ENCODE results near the gene CHKA. TPM values are rescaled to one million over a fixed set of nuclear protein-coding genes. Genes with fewer than 3 reads are reported as not detected.

CHKA gene
- total RNA-seq, 1 donor from 2014 or later, result 46.7 TPM

GRCh38 chr11:68012044-68012842 is 108.9 kb downstream of the CHKA start:
- H3K27me3 Mint-ChIP-seq, result no peaks in the 10 kb centered on the region
- H3K4me3 Mint-ChIP-seq, result no peak overlapping the region
- peaks cover 41% of the 10 kb centered on the region for H3K4me1 Mint-ChIP-seq (ENCODE audit: unreplicated experiment)
- peak overlapping the region; percentile 91 for H3K27ac Mint-ChIP-seq
- no peaks in the 10 kb centered on the region for H3K9me3 Mint-ChIP-seq
- H3K36me3 Mint-ChIP-seq, result no peaks in the 10 kb centered on the region
- DNase-seq (ENCODE audit: extremely low spot score, unreplicated experiment), result no peak
- TF ChIP-seq CTCF (conservative IDR thresholded peaks at IDR 0.05), result no peak

- no peak for TF ChIP-seq CTCF (conservative IDR thresholded peaks at IDR 0.05)
- Mint-ChIP-seq H3K9me3 (no peaks in the 10 kb centered on the region), H3K4me1 (ENCODE audit: unreplicated experiment) (peaks cover 35% of the 10 kb centered on the region), H3K27me3 (no peaks in the 10 kb centered on the region), H3K4me3 (no peak overlapping the region), H3K36me3 (no peaks in the 10 kb centered on the region), H3K27ac (peak overlapping the region; percentile 71)
- no peak for DNase-seq (ENCODE audit: extremely low spot score, unreplicated experiment)
Measured at GRCh38 chr11:68011051-68011943, 109.9 kb downstream of the CHKA start.

- Mint-ChIP-seq H3K9me3 (no peaks in the 10 kb centered on the region), H3K36me3 (no peaks in the 10 kb centered on the region), H3K27ac (peak within 1 kb of the TSS; percentile 71), H3K4me3 (no peak within 1 kb of the TSS), H3K27me3 (peaks cover 5% of the 10 kb centered on the region), H3K4me1 (ENCODE audit: unreplicated experiment) (peaks cover 35% of the 10 kb centered on the region)
- no peak for TF ChIP-seq CTCF (conservative IDR thresholded peaks at IDR 0.05)
- no peak for DNase-seq (ENCODE audit: extremely low spot score, unreplicated experiment)
Measured at GRCh38 chr11:68010090-68011041, 110.8 kb downstream of the CHKA start, which contains the start of gene ALDH3B1. TSS of gene ALDH3B1 (plus strand) at chr11:68010327. CDS start at chr11:68015298, 4,971 bp downstream.

- Mint-ChIP-seq H3K4me3 (no peak overlapping the region), H3K27ac (peak overlapping the region; percentile 57), H3K27me3 (peaks cover 11% of the 10 kb centered on the region), H3K4me1 (ENCODE audit: unreplicated experiment) (peaks cover 40% of the 10 kb centered on the region), H3K36me3 (no peaks in the 10 kb centered on the region), H3K9me3 (no peaks in the 10 kb centered on the region)
- no peak for DNase-seq (ENCODE audit: extremely low spot score, unreplicated experiment)
- no peak for TF ChIP-seq CTCF (conservative IDR thresholded peaks at IDR 0.05)
Measured at GRCh38 chr11:68009391-68010089, 111.6 kb downstream of the CHKA start.

Data from type B pancreatic cell (in vitro differentiated cells).